Gastrocnemius medialis (tissue), 4 donors: Measurements from ENCODE around the gene CYBA.

ENCODE experiments used
- POLR2A ChIP-seq, 2 donors: fragments of 450-650 bp; IDR thresholded peaks; one replicate each; pipeline ENCODE4 v1.6.1; 2017; ENCODE audit warnings: antibody characterized with exemption in 2 of 2, mild to moderate bottlenecking in 2 of 2, moderate library complexity in 2 of 2
- TF ChIP-seq, protein P1 (sequence below), 5 experiments: fragments of 450-650 bp in 3 of 5; fragments of 200-600 bp in 2 of 5; sonication (generic) in 2 of 5; IDR thresholded peaks in 4 of 5; conservative IDR thresholded peaks in 1 of 5; 1 replicate in 4 of 5; 2 replicates in 1 of 5; pipeline ENCODE4 v1.5.1; 2016 to 2019; ENCODE audit warnings: antibody characterized with exemption in 5 of 5, mild to moderate bottlenecking in 3 of 5, moderate library complexity in 3 of 5

- TF ChIP-seq, protein P1, sequence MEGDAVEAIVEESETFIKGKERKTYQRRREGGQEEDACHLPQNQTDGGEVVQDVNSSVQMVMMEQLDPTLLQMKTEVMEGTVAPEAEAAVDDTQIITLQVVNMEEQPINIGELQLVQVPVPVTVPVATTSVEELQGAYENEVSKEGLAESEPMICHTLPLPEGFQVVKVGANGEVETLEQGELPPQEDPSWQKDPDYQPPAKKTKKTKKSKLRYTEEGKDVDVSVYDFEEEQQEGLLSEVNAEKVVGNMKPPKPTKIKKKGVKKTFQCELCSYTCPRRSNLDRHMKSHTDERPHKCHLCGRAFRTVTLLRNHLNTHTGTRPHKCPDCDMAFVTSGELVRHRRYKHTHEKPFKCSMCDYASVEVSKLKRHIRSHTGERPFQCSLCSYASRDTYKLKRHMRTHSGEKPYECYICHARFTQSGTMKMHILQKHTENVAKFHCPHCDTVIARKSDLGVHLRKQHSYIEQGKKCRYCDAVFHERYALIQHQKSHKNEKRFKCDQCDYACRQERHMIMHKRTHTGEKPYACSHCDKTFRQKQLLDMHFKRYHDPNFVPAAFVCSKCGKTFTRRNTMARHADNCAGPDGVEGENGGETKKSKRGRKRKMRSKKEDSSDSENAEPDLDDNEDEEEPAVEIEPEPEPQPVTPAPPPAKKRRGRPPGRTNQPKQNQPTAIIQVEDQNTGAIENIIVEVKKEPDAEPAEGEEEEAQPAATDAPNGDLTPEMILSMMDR (IDR thresholded peaks at IDR 0.05 in 4 of 5, conservative IDR thresholded peaks at IDR 0.05 in 1 of 5): no peak
- TF ChIP-seq POLR2A (IDR thresholded peaks at IDR 0.05): no peak
These were observed 37.6 kb downstream of the CYBA start for GRCh38 chr16:88613293-88613692.
